NOMO-1 treated with dmso at 0.1 percent for 144 hours (cell line): ENCODE data around the gene GRK4.
"Not testable (repeated sequence)": the region's sequence is repeated elsewhere in the genome, so short reads cannot be mapped to it uniquely, and the experiment has no call there.

ENCODE experiments used
- DNase-seq: peaks from one replicate; lab custom pipeline; 2025; ENCODE audit not compliant: unreplicated experiment; lab: John Stamatoyannopoulos, UW

The GRK4 gene

GRCh38 chr4:2963175-2963965, at the start of gene GRK4, which contains the start of gene NOP14:
TSS of gene GRK4 (plus strand) at chr4:2963571. CDS start at chr4:2964071, 500 bp downstream.
TSS of gene NOP14 (minus strand) at chr4:2963406. CDS start at chr4:2963319, 87 bp downstream.
- peak; percentile 91 for DNase-seq

DNA sequence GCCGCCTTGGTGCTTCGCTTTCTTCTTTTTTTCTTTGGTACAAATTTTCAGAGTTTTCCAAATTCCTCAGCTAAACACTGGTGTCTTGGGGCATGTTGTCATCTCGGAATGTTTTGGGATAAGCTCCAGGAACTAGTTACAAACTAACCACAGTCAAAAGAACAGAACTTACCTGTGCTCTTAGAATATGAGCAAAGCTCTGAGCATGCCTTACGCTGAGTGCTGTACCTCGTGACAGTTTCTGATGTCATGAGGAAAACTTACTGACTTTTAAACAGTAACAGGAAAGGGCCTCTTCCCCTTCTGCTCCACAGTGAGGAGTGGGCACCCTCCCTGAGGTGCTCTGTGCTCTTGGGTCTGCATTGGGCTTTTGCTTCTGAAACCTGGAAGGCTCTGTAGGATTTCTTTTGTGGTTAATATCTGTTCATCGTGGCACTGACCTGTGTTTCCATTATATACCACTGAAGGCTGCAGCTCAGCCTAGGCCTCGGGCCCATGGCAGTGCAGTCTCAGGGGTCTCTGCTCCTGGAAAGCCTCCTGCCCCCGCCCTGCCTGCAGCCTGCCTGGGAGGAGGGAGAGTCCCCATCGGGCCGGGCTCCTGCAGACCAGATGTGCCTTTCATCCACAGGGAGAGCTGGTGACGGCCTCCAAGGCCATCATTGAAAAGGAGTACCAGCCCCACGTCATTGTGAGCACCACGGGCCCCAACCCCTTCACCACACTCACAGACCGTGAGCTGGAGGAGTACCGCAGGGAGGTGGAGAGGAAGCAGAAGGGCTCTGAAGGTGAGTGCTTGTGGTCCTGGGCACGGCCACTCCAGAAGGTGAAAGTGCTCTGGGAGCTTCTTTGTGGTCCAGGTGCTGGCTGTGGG, 48.9 kb upstream of the GRK4 start:
- no peak for DNase-seq

DNA sequence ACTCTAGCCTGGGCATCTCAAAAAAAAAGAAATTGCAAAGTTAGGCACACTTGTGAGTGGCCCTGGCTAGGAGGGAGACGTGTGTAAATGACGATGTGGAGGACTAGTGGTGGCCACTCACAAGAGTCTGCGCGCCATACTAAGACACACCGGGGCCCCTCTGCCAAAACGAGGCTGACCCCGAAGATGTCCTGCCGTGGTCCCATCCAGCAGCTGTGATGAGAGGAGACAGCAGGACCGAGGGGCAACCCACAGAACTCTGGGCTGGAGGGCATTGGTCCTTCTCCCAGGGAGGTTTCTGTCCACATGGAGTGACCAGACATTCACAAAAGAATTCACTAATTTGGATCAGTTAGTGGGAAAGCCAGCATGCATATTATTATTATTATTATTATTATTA, 47.6 kb upstream of the GRK4 start:
- no peak for DNase-seq

GRCh38 chr4:2916696-2917095, 46.7 kb upstream of the GRK4 start:
- not testable (repeated sequence) for DNase-seq

- not testable (repeated sequence) for DNase-seq
Observed at GRCh38 chr4:2918300-2918699, 45.1 kb upstream of the GRK4 start.

GRCh38 chr4:2918714-2919113, 44.7 kb upstream of the GRK4 start:
- not testable (repeated sequence) for DNase-seq

DNA sequence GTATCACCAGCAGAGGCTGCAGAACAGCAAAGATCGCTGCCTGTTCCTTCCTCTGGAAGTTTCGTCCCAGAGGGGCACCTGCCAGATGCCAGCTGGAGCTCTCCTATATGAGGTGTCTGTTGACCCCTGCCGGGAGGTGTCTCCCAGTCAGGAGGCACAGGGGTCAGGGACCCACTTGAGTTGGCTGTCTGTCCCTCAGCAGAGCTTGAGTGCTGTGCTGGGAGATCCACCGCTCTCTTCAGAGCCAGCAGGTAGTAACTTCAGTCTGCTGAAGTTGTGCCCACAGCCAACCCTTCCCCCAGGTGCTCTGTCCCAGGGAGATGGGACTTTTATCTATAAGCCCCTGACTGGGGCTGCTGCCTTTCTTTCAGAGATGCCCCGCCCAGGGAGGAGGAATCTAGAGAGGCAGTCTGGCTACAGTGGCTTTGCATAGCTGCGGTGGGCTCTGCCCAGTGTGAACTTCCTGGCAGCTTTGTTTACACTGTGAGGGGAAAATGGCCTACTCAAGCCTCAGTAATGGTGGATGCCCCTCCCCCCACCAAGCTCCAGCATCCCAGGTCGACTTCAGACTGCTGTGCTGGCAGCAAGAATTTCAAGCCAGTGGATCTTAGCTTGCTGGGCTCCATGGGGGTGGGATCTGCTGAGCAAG, 40.8 kb upstream of the GRK4 start:
- not testable (repeated sequence) for DNase-seq

DNA sequence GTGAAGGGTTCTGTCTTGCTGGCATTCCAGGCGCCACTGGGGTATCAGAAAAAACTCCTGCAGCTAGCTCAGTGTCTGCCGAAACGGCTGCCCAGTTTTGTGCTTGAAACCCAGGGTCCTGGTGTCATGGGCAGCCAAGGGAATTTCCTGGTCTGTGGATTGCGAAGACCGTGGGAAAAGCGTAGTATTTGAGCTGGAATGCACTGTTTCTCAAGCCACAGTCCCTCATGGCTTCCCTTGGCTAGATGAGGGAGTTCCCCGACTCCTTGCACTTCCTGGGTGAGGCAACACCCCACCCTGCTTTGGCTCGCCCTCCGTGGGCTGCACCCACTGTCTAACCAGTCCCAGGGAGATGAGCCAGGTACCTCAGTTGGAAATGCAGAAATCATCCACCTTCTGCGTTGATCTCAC, 40.2 kb upstream of the GRK4 start:
- no peak for DNase-seq

- no peak for DNase-seq
Observed at GRCh38 chr4:2923668-2924173, 39.6 kb upstream of the GRK4 start.

GRCh38 chr4:2924286-2924685, 39.1 kb upstream of the GRK4 start:
- no peak for DNase-seq

- DNase-seq = no peak
Observed at GRCh38 chr4:2924765-2925301, 38.5 kb upstream of the GRK4 start.

GRCh38 chr4:2925496-2925895, 37.9 kb upstream of the GRK4 start:
- DNase-seq = no peak

- DNase-seq = no peak
Observed at GRCh38 chr4:2925931-2926860, 37.2 kb upstream of the GRK4 start.

DNA sequence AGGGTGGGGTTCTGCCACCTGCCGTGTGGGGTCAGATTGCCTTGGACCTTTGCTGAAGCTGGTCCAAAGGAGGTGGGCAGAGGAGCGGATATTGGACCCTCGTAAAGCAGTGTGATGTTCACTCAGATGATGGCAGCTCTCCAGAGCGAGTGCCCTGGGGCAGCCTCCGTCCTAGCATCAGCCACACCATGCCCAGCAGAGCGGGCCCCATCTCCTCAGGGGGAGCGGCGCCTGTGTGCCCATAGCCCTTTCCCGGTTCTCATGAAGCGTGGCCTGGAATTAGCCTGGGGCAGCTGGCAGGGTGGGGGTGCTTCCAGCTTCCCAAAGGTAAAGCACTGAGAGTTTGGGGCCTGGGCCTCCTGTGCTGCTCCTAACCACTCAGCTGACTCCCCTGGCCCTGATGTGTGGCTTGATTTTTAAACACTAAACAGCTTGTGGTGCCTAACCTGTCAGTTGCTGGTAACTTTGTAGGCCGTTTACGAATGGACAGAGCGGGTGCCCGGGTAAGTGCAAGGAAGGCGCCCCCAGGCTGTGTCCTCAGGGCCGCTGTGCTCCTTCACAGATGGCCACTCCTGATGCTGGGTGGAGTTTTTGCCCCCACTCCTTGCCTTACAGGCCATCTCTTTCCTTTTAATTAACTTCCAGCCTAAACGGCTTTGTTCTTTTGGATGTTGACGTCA, 36.2 kb upstream of the GRK4 start:
- DNase-seq = no peak

DNA sequence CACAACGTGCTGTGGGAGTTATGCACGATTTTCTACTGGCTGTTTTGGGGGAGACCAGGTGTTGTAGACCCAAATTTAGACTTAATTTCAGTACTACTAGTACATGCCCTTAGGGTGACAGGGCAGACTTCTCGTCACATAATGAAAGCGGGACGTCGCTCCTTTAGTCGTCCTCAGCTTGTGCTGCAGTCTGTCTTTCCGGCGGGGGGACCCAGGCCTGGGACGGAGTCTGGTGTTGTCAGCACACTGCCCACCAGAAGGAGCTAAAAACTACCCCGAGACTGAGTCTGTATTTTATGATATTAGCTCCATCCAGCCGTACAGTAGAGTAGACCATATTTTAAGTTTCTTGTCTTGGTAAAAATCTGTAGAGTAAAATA, 35.7 kb upstream of the GRK4 start:
- DNase-seq = no peak

DNA sequence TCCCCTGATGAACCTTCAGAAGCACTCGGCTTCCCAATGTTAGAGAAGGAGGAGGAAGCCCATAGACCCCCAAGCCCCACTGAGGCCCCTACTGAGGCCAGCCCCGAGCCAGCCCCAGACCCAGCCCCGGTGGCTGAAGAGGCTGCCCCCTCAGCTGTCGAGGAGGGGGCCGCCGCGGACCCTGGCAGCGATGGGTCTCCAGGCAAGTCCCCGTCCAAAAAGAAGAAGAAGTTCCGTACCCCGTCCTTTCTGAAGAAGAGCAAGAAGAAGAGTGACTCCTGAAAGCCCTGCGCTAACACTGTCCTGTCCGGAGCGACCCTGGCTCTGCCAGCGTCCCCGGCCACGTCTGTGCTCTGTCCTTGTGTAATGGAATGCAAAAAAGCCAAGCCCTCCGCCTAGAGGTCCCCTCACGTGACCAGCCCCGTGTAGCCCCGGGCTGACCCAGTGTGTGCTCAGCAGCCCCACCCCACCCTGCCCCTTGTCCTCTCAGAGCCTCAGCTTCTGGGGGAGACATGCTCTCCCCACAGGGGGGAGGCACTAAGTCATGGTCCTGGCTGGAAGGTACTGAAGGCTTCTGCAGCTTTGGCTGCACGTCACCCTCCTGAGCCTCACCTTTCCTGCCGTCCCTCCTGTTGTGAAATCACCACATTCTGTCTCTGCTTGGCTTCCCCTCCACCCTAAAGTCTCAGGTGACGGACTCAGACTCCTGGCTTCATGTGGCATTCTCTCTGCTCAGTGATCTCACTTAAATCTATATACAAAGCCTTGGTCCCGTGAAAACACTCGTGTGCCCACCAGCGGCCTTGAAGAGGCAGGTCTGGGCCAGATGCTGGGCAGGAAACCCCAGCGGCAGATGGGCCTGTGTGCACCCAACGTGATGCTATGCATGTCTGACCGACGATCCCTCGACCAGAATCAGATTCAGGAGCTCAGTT, 34.9 kb upstream of the GRK4 start:
- DNase-seq = no peak

DNA sequence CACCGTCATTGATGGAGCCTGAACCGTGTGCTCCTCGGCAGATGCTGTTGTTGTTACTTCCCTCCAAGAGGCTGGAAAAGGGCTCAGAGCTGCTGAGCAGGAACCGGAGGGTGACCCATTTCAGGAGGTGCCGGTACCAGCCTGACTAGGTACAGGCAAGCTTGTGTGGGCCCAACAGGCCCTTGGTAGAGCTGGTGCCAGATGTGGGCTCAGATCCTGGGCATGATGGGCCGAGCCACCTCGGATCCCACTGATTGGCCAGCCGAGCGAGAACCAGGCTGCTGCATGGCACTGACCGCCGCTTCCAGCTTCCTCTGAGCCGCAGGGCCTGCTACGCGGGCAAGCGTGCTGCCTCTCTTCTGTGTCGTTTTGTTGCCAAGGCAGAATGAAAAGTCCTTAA, 33.9 kb upstream of the GRK4 start:
- DNase-seq = no peak

DNA sequence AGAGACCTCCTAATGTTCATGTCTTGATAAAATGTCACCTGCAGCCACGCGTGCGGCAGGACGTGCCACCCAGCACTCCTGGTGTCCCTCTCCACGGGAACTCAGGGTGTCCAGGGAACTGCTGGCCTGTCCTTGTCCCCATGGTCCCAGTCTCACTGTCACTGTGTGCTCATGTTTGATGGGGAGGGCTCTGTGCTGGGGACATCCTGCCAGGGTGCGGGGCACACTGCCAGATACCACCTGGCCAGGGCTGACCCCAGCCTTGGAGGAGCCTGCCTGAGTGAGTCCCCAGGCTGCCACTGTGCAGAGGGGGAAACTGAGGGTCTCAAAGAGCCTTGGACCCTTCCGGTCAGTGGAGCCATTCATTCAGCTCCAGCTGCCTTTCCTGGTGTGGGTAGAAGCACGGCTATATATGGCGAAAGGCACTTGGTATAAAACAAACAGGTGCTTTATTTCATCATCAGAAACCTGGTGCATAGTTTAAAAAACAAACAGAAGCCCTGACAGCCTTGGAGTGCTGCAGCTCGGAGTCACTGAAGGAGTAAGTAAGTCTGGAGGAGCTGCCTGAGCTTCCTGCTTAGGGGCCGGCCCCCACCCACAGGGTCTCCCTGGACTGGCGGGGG, 33.1 kb upstream of the GRK4 start:
- DNase-seq = no peak
